AG04449 (cell line): ENCODE measurements around the gene G3BP2.

Experiments used
- CTCF ChIA-PET: fragments of 350-600 bp; formaldehyde crosslinking; extraction: SDS; loops from one replicate; lab custom pipeline; 2021; ENCODE audit warnings: antibody characterized with exemption; lab: Yijun Ruan, JAX
- POLR2A ChIA-PET: fragments of 400-600, 350-600 bp; formaldehyde crosslinking; extraction: SDS; loops from one replicate; lab custom pipeline; 2020; ENCODE audit warnings: antibody characterized with exemption, inconsistent platforms; lab: Yijun Ruan, JAX
- DNase-seq: peaks from one replicate; pipeline ENCODE4 v3.0.0-alpha.2; 2010; ENCODE audit warnings: low read depth, low spot score
- H3K4me3 ChIP-seq: 2 replicates; pipeline ENCODE4 v1.5.1; 2011; ENCODE audit warnings: low read depth, mild to moderate bottlenecking, control low read depth, low read length
- CTCF ChIP-seq: IDR thresholded peaks from one replicate; pipeline ENCODE4 v1.5.1; 2011; ENCODE audit warnings: mild to moderate bottlenecking, moderate library complexity, low read length, control low read depth, inconsistent platforms; ENCODE audit not compliant: insufficient read depth; ENCODE audit errors: missing control alignments

Gene G3BP2

GRCh38 chr4:75714704-75715103 lies 41.5 kb upstream of the G3BP2 start:
- DNase-seq: no peak
- POLR2A ChIA-PET: interaction anchor here (3.2 kb wide), 1 partner anchor 9 kb away, joined by 18 read pairs; the partner anchor contains the start of gene USO1
- no peak overlapping the region for H3K4me3 ChIP-seq
- CTCF ChIA-PET: interaction anchor here (5.2 kb wide), 1 partner anchor 9 kb away, joined by 63 read pairs; the partner anchor contains the start of gene USO1
- TF ChIP-seq CTCF: no peak

GRCh38 chr4:75714011-75714410 lies 40.8 kb upstream of the G3BP2 start:
- ChIA-PET CTCF (interaction anchor here (5.2 kb wide), 1 partner anchor 10 kb away, joined by 63 read pairs; the partner anchor contains the start of gene USO1), POLR2A (interaction anchor here (0.5 to 3.2 kb wide), 2 partner anchors 10 to 17 kb away, joined by 3 to 18 read pairs; partner anchors contain the start of gene USO1)
- no peak overlapping the region for H3K4me3 ChIP-seq
- DNase-seq: no peak
- TF ChIP-seq CTCF: no peak

- POLR2A ChIA-PET: interaction anchor here (2.3 kb wide), 1 partner anchor 14 kb away, joined by 11 read pairs; the partner anchor contains the start of gene USO1
- DNase-seq: no peak
- TF ChIP-seq CTCF: no peak
- CTCF ChIA-PET: interaction anchor here (2.4 kb wide), 1 partner anchor 13 kb away, joined by 35 read pairs; the partner anchor contains the start of gene USO1
- H3K4me3 ChIP-seq: no peak overlapping the region
Observed at GRCh38 chr4:75710246-75710645, 37.0 kb upstream of the G3BP2 start.

GRCh38 chr4:75708218-75708691 lies 35.0 kb upstream of the G3BP2 start:
- no peak for DNase-seq
- no peak overlapping the region for H3K4me3 ChIP-seq
- CTCF ChIA-PET: interaction anchor here (2.4 kb wide), 1 partner anchor 15 kb away, joined by 35 read pairs; the partner anchor contains the start of gene USO1
- no peak for TF ChIP-seq CTCF
- POLR2A ChIA-PET: no interaction called here

GRCh38 chr4:75705198-75705977 lies 32.2 kb upstream of the G3BP2 start:
- TF ChIP-seq CTCF: no peak
- POLR2A ChIA-PET: no interaction called here
- CTCF ChIA-PET: interaction anchor here (3.8 kb wide), 1 partner anchor 18 kb away, joined by 18 read pairs; the partner anchor contains the start of gene USO1
- H3K4me3 ChIP-seq: no peak overlapping the region
- DNase-seq: no peak

- ChIA-PET CTCF (interaction anchor here (2.1 kb wide), 1 partner anchor 21 kb away, joined by 5 read pairs; the partner anchor contains the start of gene USO1), POLR2A (no interaction called here)
- TF ChIP-seq CTCF: no peak
- H3K4me3 ChIP-seq: no peak overlapping the region
- DNase-seq: no peak
Observed at GRCh38 chr4:75702919-75703411, 29.8 kb upstream of the G3BP2 start.
